Measurements from ENCODE around the gene SMAD3. TPM values are rescaled to one million over a fixed set of nuclear protein-coding genes. Genes with fewer than 3 reads are reported as not detected.

Gene SMAD3
- total RNA-seq, 1 donor from 2014 or later = 25.7 TPM

DNA sequence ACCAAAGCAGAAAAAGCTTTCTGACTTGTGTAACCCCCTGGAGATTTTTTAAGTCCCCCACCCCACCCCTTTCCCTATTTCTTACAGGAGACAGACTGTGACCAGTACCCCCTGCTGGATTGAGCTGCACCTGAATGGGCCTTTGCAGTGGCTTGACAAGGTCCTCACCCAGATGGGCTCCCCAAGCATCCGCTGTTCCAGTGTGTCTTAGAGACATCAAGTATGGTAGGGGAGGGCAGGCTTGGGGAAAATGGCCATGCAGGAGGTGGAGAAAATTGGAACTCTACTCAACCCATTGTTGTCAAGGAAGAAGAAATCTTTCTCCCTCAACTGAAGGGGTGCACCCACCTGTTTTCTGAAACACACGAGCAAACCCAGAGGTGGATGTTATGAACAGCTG lies 124.9 kb downstream of the SMAD3 start:
- Histone ChIP-seq H3K4me1 (peaks cover 40% of the 10 kb centered on the region), H3K4me3 (no peak overlapping the region), H3K9me3 (no peaks in the 10 kb centered on the region), H3K27me3 (ENCODE audit: low read depth) (no peaks in the 10 kb centered on the region), H3K27ac (peak overlapping the region; percentile 74), H3K36me3 (peaks cover 73% of the 10 kb centered on the region)
- DNase-seq = no peak
- ATAC-seq = no peak
- intact Hi-C loops (cut with DNase I) = no loop called here
- TF ChIP-seq, protein P1, sequence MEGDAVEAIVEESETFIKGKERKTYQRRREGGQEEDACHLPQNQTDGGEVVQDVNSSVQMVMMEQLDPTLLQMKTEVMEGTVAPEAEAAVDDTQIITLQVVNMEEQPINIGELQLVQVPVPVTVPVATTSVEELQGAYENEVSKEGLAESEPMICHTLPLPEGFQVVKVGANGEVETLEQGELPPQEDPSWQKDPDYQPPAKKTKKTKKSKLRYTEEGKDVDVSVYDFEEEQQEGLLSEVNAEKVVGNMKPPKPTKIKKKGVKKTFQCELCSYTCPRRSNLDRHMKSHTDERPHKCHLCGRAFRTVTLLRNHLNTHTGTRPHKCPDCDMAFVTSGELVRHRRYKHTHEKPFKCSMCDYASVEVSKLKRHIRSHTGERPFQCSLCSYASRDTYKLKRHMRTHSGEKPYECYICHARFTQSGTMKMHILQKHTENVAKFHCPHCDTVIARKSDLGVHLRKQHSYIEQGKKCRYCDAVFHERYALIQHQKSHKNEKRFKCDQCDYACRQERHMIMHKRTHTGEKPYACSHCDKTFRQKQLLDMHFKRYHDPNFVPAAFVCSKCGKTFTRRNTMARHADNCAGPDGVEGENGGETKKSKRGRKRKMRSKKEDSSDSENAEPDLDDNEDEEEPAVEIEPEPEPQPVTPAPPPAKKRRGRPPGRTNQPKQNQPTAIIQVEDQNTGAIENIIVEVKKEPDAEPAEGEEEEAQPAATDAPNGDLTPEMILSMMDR (IDR thresholded peaks at IDR 0.05) = no peak

DNA sequence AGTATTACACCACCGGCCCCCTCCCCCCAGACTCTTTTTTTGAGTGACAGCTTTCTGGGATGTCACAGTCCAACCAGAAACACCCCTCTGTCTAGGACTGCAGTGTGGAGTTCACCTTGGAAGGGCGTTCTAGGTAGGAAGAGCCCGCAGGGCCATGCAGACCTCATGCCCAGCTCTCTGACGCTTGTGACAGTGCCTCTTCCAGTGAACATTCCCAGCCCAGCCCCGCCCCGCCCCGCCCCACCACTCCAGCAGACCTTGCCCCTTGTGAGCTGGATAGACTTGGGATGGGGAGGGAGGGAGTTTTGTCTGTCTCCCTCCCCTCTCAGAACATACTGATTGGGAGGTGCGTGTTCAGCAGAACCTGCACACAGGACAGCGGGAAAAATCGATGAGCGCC lies 125.4 kb downstream of the SMAD3 start:
- DNase-seq = no peak
- intact Hi-C loops (cut with DNase I) = no loop called here
- no peak overlapping the region for H3K27ac ChIP-seq
- no peak overlapping the region for H3K4me3 ChIP-seq
- H3K4me1 ChIP-seq = peaks cover 36% of the 10 kb centered on the region
- H3K36me3 ChIP-seq = peaks cover 72% of the 10 kb centered on the region
- H3K9me3 ChIP-seq = no peaks in the 10 kb centered on the region
- TF ChIP-seq, protein P1 (IDR thresholded peaks at IDR 0.05) = no peak
- ATAC-seq = no peak
- no peaks in the 10 kb centered on the region for H3K27me3 ChIP-seq (ENCODE audit: low read depth)

DNA sequence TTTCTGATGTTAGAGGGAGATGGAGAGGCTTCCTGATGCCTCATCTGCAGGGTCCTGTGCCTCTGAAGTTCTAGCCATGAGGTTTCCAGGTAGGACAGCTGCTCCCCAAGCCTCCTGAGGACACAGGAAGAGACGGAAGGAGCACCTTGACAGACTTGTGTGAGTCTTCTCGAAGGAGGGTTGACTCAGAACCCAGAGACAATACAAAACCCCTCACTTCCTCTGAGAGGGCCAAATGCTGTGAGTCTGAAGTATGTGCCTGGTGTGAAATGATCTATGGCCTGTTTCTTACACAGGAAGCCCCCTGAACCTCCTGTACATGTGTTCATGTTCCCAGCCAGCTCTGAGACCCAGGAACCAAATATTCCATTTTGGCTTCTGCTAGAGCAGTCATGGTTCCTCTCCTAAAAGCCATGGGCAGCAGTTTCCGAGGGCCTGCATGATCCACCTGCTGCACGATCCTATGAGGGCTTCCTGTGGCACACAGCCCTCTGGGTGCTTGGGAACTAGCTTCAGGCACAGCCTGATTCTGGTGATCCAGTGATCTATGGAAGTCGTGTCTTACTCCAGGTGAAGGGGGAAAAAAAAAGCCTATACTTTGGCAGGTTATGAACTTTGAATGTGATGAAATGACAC lies 126.9 kb downstream of the SMAD3 start:
- Histone ChIP-seq H3K4me3 (no peak overlapping the region), H3K27ac (no peak overlapping the region), H3K4me1 (peaks cover 22% of the 10 kb centered on the region), H3K27me3 (ENCODE audit: low read depth) (no peaks in the 10 kb centered on the region), H3K36me3 (peaks cover 65% of the 10 kb centered on the region), H3K9me3 (no peaks in the 10 kb centered on the region)
- no peak for DNase-seq
- intact Hi-C loops (cut with DNase I) = no loop called here
- TF ChIP-seq, protein P1 (IDR thresholded peaks at IDR 0.05) = no peak
- no peak for ATAC-seq

DNA sequence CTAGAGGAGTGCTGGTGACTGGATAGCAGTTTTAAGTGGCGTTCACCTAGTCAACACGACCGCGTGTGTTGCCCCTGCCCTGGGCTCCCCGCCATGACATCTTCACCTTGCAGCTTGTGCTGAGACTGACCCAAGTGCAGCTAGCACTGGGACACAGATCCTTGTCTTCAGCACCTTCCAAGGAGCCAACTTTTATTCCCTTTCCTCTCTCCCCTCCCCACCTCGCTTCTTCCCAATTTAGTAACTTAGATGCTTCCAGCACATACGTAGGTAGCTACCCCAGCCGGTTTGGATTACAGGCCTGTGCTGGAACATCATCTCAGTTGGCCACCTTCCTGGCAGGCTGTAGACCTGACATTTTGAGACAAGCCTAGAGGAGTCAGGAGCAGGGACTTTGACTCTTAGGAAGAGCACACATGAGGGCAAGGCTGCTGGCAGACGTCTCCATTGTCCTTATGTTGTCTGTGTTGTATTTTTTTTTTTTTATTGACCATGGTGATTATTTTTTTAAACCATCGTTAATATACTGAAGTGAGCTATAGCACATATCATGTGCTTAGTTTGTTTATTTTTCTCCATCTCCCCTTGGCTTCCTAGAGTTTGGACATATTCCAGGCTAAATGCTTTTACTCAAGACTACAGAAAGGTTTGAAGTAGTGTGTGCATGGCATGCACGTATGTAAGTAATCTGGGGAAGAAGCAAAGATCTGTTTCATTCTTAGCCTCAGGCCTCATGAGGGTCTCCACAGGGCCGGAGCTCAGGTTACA lies 128.0 kb downstream of the SMAD3 start:
- DNase-seq (no peak), ATAC-seq (no peak)
- intact Hi-C loops (cut with DNase I) = no loop called here
- Histone ChIP-seq H3K36me3 (peaks cover 54% of the 10 kb centered on the region), H3K27me3 (ENCODE audit: low read depth) (no peaks in the 10 kb centered on the region), H3K27ac (no peak overlapping the region), H3K4me1 (peaks cover 11% of the 10 kb centered on the region), H3K9me3 (no peaks in the 10 kb centered on the region), H3K4me3 (no peak overlapping the region)
- TF ChIP-seq, protein P1 (IDR thresholded peaks at IDR 0.05) = no peak

DNA sequence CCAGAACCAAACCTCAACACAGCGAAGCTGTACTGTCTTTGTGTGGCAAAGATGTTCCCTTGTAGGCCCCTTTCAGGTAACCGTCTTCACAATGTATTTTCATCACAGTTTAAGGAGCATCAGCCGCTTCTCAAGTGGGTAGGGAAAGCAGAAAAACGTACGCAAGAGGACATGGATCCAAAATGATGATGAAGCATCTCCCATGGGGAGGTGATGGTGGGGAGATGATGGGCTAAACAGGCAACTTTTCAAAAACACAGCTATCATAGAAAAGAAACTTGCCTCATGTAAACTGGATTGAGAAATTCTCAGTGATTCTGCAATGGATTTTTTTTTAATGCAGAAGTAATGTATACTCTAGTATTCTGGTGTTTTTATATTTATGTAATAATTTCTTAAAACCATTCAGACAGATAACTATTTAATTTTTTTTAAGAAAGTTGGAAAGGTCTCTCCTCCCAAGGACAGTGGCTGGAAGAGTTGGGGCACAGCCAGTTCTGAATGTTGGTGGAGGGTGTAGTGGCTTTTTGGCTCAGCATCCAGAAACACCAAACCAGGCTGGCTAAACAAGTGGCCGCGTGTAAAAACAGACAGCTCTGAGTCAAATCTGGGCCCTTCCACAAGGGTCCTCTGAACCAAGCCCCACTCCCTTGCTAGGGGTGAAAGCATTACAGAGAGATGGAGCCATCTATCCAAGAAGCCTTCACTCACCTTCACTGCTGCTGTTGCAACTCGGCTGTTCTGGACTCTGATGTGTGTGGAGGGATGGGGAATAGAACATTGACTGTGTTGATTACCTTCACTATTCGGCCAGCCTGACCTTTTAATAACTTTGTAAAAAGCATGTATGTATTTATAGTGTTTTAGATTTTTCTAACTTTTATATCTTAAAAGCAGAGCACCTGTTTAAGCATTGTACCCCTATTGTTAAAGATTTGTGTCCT lies 129.0 kb downstream of the SMAD3 start:
- intact Hi-C loops (cut with DNase I) = no loop called here
- H3K4me1 ChIP-seq = peaks cover 5% of the 10 kb centered on the region
- H3K27ac ChIP-seq = no peak overlapping the region
- H3K27me3 ChIP-seq (ENCODE audit: low read depth) = no peaks in the 10 kb centered on the region
- H3K9me3 ChIP-seq = no peaks in the 10 kb centered on the region
- no peak overlapping the region for H3K4me3 ChIP-seq
- TF ChIP-seq, protein P1 (IDR thresholded peaks at IDR 0.05) = no peak
- DNase-seq (no peak), ATAC-seq (no peak)
- H3K36me3 ChIP-seq = peaks cover 44% of the 10 kb centered on the region

All from lower lobe of right lung (tissue), 2 donors.